Prostate gland (tissue), 2 donors: ENCODE results near the gene TMEM178A.

Source experiments
- POLR2AphosphoS5 ChIP-seq: sonication (generic); formaldehyde crosslinking; IDR thresholded peaks from one replicate; pipeline ENCODE4 v1.6.1; 2017; ENCODE audit warnings: antibody characterized with exemption
- TF ChIP-seq, protein P1 (sequence below), 4 experiments: fragments of 200-600 bp in 2 of 4; fragments of 450-650 bp in 2 of 4; sonication (generic) in 2 of 4; IDR thresholded peaks; 1 replicate in 3 of 4; 2 replicates in 1 of 4; pipeline ENCODE4 v1.5.1; 2016 to 2019; ENCODE audit warnings: antibody characterized with exemption in 4 of 4, mild to moderate bottlenecking in 2 of 4, moderate library complexity in 2 of 4

DNA sequence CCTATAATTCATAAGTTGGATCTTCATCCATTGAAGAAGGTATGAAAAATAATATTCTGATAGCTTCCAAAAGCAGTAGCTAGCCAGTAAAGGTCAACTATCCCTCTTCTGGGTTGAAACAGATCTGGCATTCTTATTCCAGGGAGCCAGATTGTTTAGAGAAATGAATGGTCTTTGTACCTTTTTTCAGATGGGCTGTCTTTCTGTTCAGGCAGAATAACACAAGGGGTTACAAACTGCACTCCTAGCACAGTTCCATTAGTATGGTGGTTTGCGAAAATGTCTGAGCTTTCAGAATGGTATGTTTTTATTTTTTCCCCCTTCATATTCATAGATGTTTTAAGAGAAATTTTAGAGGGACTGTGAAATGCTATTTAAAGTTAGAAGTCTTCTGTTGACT is 47.5 kb upstream of the TMEM178A start:
- TF ChIP-seq, protein P1, sequence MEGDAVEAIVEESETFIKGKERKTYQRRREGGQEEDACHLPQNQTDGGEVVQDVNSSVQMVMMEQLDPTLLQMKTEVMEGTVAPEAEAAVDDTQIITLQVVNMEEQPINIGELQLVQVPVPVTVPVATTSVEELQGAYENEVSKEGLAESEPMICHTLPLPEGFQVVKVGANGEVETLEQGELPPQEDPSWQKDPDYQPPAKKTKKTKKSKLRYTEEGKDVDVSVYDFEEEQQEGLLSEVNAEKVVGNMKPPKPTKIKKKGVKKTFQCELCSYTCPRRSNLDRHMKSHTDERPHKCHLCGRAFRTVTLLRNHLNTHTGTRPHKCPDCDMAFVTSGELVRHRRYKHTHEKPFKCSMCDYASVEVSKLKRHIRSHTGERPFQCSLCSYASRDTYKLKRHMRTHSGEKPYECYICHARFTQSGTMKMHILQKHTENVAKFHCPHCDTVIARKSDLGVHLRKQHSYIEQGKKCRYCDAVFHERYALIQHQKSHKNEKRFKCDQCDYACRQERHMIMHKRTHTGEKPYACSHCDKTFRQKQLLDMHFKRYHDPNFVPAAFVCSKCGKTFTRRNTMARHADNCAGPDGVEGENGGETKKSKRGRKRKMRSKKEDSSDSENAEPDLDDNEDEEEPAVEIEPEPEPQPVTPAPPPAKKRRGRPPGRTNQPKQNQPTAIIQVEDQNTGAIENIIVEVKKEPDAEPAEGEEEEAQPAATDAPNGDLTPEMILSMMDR (IDR thresholded peaks at IDR 0.05), result no peak
- no peak for TF ChIP-seq POLR2AphosphoS5
